ENCODE results near the gene PTK6.

DNA sequence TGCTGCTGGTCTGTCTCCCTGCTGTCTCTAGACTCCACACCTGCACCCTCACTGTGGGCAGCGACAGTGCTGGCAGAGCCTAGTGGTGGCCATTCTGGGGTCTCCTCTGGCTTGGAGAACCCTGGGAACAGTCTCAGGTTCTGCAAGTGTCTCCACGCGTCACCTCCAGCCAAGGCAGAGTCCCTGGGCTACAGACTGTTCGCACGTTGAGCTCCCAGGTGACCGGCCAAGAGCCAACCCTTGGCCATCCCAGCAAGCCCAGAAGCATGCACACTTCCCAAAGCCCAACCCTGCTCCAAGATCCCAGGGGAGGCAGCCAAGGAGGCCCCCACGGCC, 43.1 kb downstream of the PTK6 start:
- TF ChIP-seq CTCF (CRISPR knock-in tag; IDR thresholded peaks at IDR 0.05): no peak
- no peak for TF ChIP-seq ZFP36 (IDR thresholded peaks at IDR 0.05; ENCODE audit: borderline replicate concordance, low read depth, low read length, partially characterized antibody)
- TF ChIP-seq SMC3 (IDR thresholded peaks at IDR 0.05; ENCODE audit: low read length): no peak
- TF ChIP-seq ZNF3 (CRISPR knock-in tag; IDR thresholded peaks at IDR 0.05): no peak
- TF ChIP-seq, protein P1, sequence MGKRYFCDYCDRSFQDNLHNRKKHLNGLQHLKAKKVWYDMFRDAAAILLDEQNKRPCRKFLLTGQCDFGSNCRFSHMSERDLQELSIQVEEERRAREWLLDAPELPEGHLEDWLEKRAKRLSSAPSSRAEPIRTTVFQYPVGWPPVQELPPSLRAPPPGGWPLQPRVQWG (CRISPR knock-in tag; IDR thresholded peaks at IDR 0.05; ENCODE audit: borderline replicate concordance, low read depth): no peak
- TF ChIP-seq JUN (CRISPR knock-in tag; IDR thresholded peaks at IDR 0.05): no peak
- no peak for TF ChIP-seq SP2 (CRISPR knock-in tag; IDR thresholded peaks at IDR 0.05)
- no peak for TF ChIP-seq EZH2 (conservative IDR thresholded peaks at IDR 0.05; ENCODE audit: low read depth, low read length)
- TF ChIP-seq, protein P2, sequence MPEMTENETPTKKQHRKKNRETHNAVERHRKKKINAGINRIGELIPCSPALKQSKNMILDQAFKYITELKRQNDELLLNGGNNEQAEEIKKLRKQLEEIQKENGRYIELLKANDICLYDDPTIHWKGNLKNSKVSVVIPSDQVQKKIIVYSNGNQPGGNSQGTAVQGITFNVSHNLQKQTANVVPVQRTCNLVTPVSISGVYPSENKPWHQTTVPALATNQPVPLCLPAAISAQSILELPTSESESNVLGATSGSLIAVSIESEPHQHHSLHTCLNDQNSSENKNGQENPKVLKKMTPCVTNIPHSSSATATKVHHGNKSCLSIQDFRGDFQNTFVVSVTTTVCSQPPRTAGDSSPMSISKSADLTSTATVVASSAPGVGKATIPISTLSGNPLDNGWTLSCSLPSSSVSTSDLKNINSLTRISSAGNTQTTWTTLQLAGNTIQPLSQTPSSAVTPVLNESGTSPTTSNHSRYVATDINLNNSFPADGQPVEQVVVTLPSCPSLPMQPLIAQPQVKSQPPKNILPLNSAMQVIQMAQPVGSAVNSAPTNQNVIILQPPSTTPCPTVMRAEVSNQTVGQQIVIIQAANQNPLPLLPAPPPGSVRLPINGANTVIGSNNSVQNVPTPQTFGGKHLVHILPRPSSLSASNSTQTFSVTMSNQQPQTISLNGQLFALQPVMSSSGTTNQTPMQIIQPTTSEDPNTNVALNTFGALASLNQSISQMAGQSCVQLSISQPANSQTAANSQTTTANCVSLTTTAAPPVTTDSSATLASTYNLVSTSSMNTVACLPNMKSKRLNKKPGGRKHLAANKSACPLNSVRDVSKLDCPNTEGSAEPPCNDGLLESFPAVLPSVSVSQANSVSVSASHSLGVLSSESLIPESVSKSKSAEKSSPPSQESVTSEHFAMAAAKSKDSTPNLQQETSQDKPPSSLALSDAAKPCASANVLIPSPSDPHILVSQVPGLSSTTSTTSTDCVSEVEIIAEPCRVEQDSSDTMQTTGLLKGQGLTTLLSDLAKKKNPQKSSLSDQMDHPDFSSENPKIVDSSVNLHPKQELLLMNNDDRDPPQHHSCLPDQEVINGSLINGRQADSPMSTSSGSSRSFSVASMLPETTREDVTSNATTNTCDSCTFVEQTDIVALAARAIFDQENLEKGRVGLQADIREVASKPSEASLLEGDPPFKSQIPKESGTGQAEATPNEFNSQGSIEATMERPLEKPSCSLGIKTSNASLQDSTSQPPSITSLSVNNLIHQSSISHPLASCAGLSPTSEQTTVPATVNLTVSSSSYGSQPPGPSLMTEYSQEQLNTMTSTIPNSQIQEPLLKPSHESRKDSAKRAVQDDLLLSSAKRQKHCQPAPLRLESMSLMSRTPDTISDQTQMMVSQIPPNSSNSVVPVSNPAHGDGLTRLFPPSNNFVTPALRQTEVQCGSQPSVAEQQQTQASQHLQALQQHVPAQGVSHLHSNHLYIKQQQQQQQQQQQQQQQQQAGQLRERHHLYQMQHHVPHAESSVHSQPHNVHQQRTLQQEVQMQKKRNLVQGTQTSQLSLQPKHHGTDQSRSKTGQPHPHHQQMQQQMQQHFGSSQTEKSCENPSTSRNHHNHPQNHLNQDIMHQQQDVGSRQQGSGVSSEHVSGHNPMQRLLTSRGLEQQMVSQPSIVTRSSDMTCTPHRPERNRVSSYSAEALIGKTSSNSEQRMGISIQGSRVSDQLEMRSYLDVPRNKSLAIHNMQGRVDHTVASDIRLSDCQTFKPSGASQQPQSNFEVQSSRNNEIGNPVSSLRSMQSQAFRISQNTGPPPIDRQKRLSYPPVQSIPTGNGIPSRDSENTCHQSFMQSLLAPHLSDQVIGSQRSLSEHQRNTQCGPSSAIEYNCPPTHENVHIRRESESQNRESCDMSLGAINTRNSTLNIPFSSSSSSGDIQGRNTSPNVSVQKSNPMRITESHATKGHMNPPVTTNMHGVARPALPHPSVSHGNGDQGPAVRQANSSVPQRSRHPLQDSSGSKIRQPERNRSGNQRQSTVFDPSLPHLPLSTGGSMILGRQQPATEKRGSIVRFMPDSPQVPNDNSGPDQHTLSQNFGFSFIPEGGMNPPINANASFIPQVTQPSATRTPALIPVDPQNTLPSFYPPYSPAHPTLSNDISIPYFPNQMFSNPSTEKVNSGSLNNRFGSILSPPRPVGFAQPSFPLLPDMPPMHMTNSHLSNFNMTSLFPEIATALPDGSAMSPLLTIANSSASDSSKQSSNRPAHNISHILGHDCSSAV (CRISPR knock-in tag; IDR thresholded peaks at IDR 0.05; ENCODE audit: borderline replicate concordance): no peak
- no peak for TF ChIP-seq TAF1 (CRISPR knock-in tag; IDR thresholded peaks at IDR 0.05)
- TF ChIP-seq MYC (CRISPR knock-in tag; IDR thresholded peaks at IDR 0.05; ENCODE audit: borderline replicate concordance): no peak
- no peak for TF ChIP-seq ZNF20 (CRISPR knock-in tag; IDR thresholded peaks at IDR 0.05)
- TF ChIP-seq ZNF607 (CRISPR knock-in tag; IDR thresholded peaks at IDR 0.05; ENCODE audit: borderline replicate concordance): no peak

Data from HepG2 (cell line).